Gastrocnemius medialis (tissue), 4 donors: ENCODE results near the gene TRDN. TPM values are rescaled to one million over a fixed set of nuclear protein-coding genes. Genes with fewer than 3 reads are reported as not detected.
A peak's percentile ranks its signal among the peaks of the same experiment; 100 is the strongest.
"Not testable (repeated sequence)": the region's sequence is repeated elsewhere in the genome, so short reads cannot be mapped to it uniquely, and the experiment has no call there.

Experiments used
- ATAC-seq, 2 donors: fragments of 150-250 bp; one replicate each; pipeline ENCODE4 v1.9.1; 2016
- DNase-seq, 2 donors: peaks; one replicate each; pipeline ENCODE4 v3.0.0-alpha.2; 2019
- H3K27ac ChIP-seq, 4 donors: fragments of 200-600 bp; sonication (generic); 1 replicate in 1 of 4; 2 replicates in 3 of 4; pipeline ENCODE4 v1.5.1; 2016 to 2018; ENCODE audit warnings: mild to moderate bottlenecking in 2 of 4, moderate library complexity in 1 of 4
- H3K27me3 ChIP-seq, 3 donors: fragments of 200-600 bp; sonication (generic) in 2 of 3; 1 replicate in 1 of 3; 2 replicates in 2 of 3; pipeline versions ENCODE4 v1.5.1 to v1.6.0; 2016 to 2019; ENCODE audit warnings: mild to moderate bottlenecking in 1 of 3, moderate library complexity in 1 of 3
- H3K36me3 ChIP-seq, 2 donors: fragments of 200-600 bp; sonication (generic) in 1 of 2; one replicate each; pipeline ENCODE4 v1.5.1; 2017 to 2018
- H3K4me1 ChIP-seq, 2 donors: fragments of 200-600 bp; sonication (generic) in 1 of 2; one replicate each; pipeline ENCODE4 v1.5.1; 2016 to 2017; ENCODE audit warnings: mild to moderate bottlenecking in 2 of 2
- H3K4me3 ChIP-seq, 4 donors: fragments of 200-600 bp; sonication (generic) in 3 of 4; 1 replicate in 1 of 4; 2 replicates in 3 of 4; pipeline ENCODE4 v1.5.1; 2016 to 2019; ENCODE audit warnings: mild to moderate bottlenecking in 2 of 4
- H3K9me3 ChIP-seq, 3 donors: fragments of 200-600 bp; sonication (generic) in 2 of 3; 1 replicate in 1 of 3; 2 replicates in 2 of 3; pipeline ENCODE4 v1.5.1; 2016 to 2019
- CTCF ChIP-seq, 5 experiments: fragments of 450-650 bp in 3 of 5; fragments of 200-600 bp in 2 of 5; sonication (generic) in 2 of 5; IDR thresholded peaks in 4 of 5; conservative IDR thresholded peaks in 1 of 5; 1 replicate in 4 of 5; 2 replicates in 1 of 5; pipeline ENCODE4 v1.5.1; 2016 to 2019; ENCODE audit warnings: antibody characterized with exemption in 5 of 5, mild to moderate bottlenecking in 3 of 5, moderate library complexity in 3 of 5
- POLR2A ChIP-seq, 2 donors: fragments of 450-650 bp; IDR thresholded peaks; one replicate each; pipeline ENCODE4 v1.6.1; 2017; ENCODE audit warnings: antibody characterized with exemption in 2 of 2, mild to moderate bottlenecking in 2 of 2, moderate library complexity in 2 of 2
- in situ Hi-C, 4 donors: fragments of 200-750 bp; cut with MboI; loops; one replicate each; pipeline versions ENCODE4 v1.15.0 to v1.8.0; 2017; ENCODE audit warnings: low sequenced_read_pairs in 4 of 4
- intact Hi-C: fragments of 100-400 bp; cut with DNase I; formaldehyde crosslinking; loops from one replicate; pipeline ENCODE4 v1.15.1; 2023; ENCODE audit warnings: low total_unique reads
- total RNA-seq, 4 donors: library from RNA; depleted of rRNA; stranded (reverse); fragments of >200 nt; gene quantifications; one replicate each; pipeline versions ENCODE4 v1.1.0 to v1.2.3, GENCODE V29; 2016

TRDN gene
- total RNA-seq, 4 donors from 2014 or later, result 190 to 628 (median 296) TPM

GRCh38 chr6:123588546-123588895 lies 48.2 kb downstream of the TRDN start:
- in situ Hi-C loops, result no loop called here
- no peak overlapping the region for H3K4me3 ChIP-seq
- DNase-seq (no peak), ATAC-seq (no peak)
- no peaks in the 10 kb centered on the region for H3K9me3 ChIP-seq
- H3K27me3 ChIP-seq, result no peaks in the 10 kb centered on the region
- peaks cover 47 to 59% of the 10 kb centered on the region in 2 donors for H3K4me1 ChIP-seq
- peak overlapping the region; percentile 27 to 78 (median 68) for H3K27ac ChIP-seq
- no peaks in the 10 kb centered on the region for H3K36me3 ChIP-seq
- intact Hi-C loops, result no loop called here
- TF ChIP-seq POLR2A (IDR thresholded peaks at IDR 0.05) (no peak), CTCF (IDR thresholded peaks at IDR 0.05 in 4 of 5, conservative IDR thresholded peaks at IDR 0.05 in 1 of 5) (no peak)

- Histone ChIP-seq H3K27me3 (no peaks in the 10 kb centered on the region), H3K4me3 (no peak overlapping the region), H3K9me3 (no peaks in the 10 kb centered on the region), H3K27ac (peak overlapping the region; percentile 27 to 78 (median 68)), H3K36me3 (no peaks in the 10 kb centered on the region), H3K4me1 (peaks cover 42 to 54% of the 10 kb centered on the region in 2 donors)
- intact Hi-C loops (no loop called here), in situ Hi-C loops (no loop called here)
- TF ChIP-seq CTCF (IDR thresholded peaks at IDR 0.05 in 4 of 5, conservative IDR thresholded peaks at IDR 0.05 in 1 of 5), result no peak
- TF ChIP-seq POLR2A (IDR thresholded peaks at IDR 0.05), result no peak
- no peak for DNase-seq
- no peak for ATAC-seq
These were observed 48.8 kb downstream of the TRDN start for GRCh38 chr6:123587838-123588545.

- not testable (repeated sequence) for ATAC-seq
These were observed 49.3 kb downstream of the TRDN start for GRCh38 chr6:123587407-123587806.

GRCh38 chr6:123580331-123580730 lies 56.4 kb downstream of the TRDN start:
- Histone ChIP-seq H3K27me3 (no peaks in the 10 kb centered on the region), H3K36me3 (no peaks in the 10 kb centered on the region), H3K4me3 (no peak overlapping the region), H3K27ac (peak overlapping the region in 3 of 4 donors; percentile 75 to 80 (median 79)), H3K4me1 (peaks cover 3 to 9% of the 10 kb centered on the region in 2 donors), H3K9me3 (no peaks in the 10 kb centered on the region)
- ATAC-seq, result no peak
- DNase-seq, result no peak
- in situ Hi-C loops, result no loop called here
- TF ChIP-seq CTCF (IDR thresholded peaks at IDR 0.05 in 4 of 5, conservative IDR thresholded peaks at IDR 0.05 in 1 of 5) (no peak), POLR2A (IDR thresholded peaks at IDR 0.05) (no peak)
- intact Hi-C loops, result no loop called here

More at GRCh38 chr6:123587407-123587806, 49.3 kb downstream of the TRDN start:
- Histone ChIP-seq H3K27ac (peak overlapping the region in 3 of 4 donors; percentile 63 to 78 (median 73)), H3K4me1 (peaks cover 40 to 48% of the 10 kb centered on the region in 2 donors)
- DNase-seq, H3K9me3 ChIP-seq, H3K27me3 ChIP-seq, H3K36me3 ChIP-seq, intact Hi-C loops, H3K4me3 ChIP-seq, in situ Hi-C loops: not testable (repeated sequence)

- Histone ChIP-seq H3K36me3 (no peaks in the 10 kb centered on the region), H3K4me1 (peaks cover 28 to 36% of the 10 kb centered on the region in 2 donors), H3K4me3 (no peak overlapping the region), H3K27me3 (no peaks in the 10 kb centered on the region), H3K27ac (peak overlapping the region; percentile 2 to 81 (median 56)), H3K9me3 (no peaks in the 10 kb centered on the region)
- TF ChIP-seq CTCF (IDR thresholded peaks at IDR 0.05 in 4 of 5, conservative IDR thresholded peaks at IDR 0.05 in 1 of 5) (no peak), POLR2A (IDR thresholded peaks at IDR 0.05) (no peak)
- ATAC-seq (no peak), DNase-seq (no peak)
- intact Hi-C loops (no loop called here), in situ Hi-C loops (no loop called here)
These were observed 61.6 kb downstream of the TRDN start for GRCh38 chr6:123575188-123575587.
